Measurements from ENCODE around the gene RNF128.

- TF ChIP-seq RAD21 (IDR thresholded peaks at IDR 0.05): no peak
- no peak for TF ChIP-seq CTCF (IDR thresholded peaks at IDR 0.05; ENCODE audit: low read depth, low read length, missing input control)
These were observed 10.5 kb upstream of the RNF128 start for GRCh38 chrX:106716004-106716403.

Data from liver (tissue), 3 donors.